Fibroblast of peridontal ligament (primary cell): ENCODE results near the gene ZNF687.
"Not testable (repeated sequence)": the region's sequence is repeated elsewhere in the genome, so short reads cannot be mapped to it uniquely, and the experiment has no call there.

Experiments used
- DNase-seq: peaks from one replicate; pipeline ENCODE4 v3.0.0-alpha.2; 2010; ENCODE audit errors: extremely low read depth

The ZNF687 gene

DNA sequence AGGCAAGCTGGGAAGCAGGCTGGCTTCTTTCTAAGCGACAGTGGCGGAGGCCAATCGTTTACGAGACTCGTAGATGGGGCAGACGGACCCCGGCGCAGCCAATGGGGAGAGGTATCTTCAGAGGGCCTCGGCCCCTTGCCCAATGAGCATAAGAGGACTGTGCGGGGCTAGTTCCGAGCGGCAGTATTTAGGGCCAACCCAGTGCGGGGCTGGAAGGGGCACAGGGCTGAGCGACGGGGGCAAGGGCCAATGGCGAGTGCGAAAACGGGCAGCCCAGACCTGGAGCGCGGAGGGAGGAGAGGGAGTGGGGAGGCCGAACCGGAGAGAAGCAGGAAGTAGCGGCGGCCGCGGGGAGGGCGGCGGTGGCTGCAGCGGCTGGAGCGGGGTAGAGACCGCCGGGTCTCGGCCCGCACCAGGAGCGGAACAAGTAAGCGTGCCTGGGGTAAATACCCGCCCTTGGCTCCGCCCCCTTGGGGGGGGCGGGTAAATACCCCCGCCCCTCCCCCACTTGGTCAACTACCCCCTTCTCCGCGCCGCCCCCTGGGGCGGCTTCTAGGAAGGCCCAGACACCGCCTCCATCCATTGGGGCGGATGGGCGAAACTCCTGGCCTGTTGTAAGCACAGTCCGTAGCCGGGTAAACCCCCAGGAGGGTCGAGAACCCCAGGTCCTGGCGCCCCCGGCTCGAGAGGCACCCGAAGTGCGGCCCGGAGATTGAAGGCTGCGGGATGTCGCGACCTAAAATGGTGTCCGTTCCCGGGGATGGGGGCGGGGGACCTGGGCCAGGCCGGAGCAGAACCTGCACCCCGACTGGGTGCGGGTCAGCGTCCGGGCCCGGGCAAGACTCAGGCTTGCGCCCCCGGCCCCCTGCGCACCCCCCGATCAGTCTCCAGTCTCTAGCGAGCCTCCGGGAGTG, at the start of gene ZNF687:
ZNF687 (plus strand) TSS at position 331 of the 914 bp plus-strand sequence. CDS start 3,993 bp downstream, outside the sequence.
- DNase-seq = peak; percentile 100

DNA sequence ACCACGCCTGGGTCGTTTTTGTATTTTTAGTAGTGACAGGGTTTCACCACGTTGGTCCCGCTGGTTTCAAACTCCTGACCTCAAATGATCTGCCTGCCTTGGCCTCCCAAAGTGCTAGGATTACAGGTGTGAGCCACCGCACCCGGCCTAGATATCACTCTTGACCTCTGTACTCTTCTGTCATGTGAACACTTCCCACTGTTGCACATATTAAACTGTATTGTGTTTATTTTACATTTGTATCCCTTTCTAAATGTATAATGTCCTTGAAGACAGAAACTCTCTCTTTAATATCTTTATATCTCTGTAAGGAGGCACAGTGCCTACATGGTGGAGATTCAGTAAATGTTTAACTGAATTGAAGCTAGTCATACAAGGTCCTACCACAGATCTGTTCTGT, 46.9 kb upstream of the ZNF687 start:
- no peak for DNase-seq

GRCh38 chr1:151237678-151238466, 44.2 kb upstream of the ZNF687 start:
- no peak for DNase-seq

GRCh38 chr1:151238467-151238739, 43.7 kb upstream of the ZNF687 start:
- DNase-seq = peak; percentile 96

DNA sequence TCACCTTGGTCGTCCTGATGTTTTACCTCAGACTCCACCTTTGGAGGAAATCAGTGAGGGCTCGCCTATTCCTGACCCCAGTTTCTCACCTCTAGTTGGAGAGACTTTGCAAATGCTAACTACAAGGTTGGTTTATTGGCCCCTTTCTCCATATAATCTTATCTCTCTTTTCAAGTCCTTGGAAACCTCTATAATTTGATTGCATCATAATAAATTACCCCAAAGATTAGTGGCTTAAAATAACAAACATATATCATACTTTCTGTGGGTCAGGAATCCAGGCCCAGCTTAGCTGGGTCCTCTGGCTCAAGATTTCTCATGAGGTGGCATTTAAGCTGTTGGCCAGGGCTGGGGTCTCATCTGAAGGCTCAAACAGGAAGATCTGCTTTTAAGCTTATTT, 39.7 kb upstream of the ZNF687 start:
- DNase-seq = no peak

DNA sequence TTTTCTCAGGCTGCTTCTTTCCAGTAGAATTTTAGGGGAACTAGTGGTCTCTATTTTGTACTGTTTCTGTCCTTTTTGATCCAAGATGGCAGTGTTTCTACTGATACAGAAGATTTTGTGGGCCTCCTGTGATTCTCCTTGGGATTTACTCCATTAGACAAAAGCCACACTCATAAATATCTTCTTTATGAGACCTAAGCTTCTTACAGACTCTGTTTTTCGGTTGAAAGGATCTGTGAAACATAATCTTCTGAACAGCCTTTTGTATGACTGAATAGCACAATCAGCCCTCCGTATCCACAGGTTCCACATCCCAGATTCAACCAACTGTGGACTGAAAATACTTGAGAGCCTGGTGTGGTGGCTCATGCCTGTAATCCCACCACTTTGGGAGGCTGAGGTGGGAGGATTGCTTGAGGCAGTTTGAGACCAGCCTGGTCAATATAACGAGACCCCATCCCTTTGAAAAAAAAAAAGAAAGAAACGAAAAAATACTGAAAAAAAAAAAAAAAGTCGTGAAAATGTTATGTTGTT, 38.3 kb upstream of the ZNF687 start:
- DNase-seq = no peak

- no peak for DNase-seq
These were observed 35.3 kb upstream of the ZNF687 start for GRCh38 chr1:151246786-151247185.

GRCh38 chr1:151251656-151252470, 30.2 kb upstream of the ZNF687 start:
- peak; percentile 87 for DNase-seq

GRCh38 chr1:151254217-151255213, 27.6 kb upstream of the ZNF687 start, which contains the start of gene PSMD4:
Gene PSMD4, plus strand, starts transcription at chr1:151254734. Its CDS starts 49 bp downstream, at chr1:151254783.
- DNase-seq = peak; percentile 97

DNA sequence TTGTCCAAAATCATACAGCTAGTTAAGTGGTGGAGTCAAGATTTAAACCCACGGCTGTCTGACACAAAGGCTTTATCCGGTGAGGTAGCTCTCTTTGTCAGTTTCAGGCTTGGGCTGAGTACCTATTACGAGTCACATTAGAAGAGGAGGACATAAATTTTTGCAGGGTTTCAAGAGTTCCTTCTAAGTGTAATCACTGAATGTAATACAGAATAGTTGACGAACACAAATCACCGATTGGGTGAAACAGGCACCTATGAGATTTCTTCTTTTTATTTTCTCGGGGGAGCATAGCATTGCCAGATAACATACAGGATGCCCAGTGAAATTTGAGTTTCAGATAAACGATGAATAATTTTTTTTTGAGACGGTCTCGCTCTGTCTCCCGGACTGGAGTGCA, 26.7 kb upstream of the ZNF687 start:
- DNase-seq = peak; percentile 15

DNA sequence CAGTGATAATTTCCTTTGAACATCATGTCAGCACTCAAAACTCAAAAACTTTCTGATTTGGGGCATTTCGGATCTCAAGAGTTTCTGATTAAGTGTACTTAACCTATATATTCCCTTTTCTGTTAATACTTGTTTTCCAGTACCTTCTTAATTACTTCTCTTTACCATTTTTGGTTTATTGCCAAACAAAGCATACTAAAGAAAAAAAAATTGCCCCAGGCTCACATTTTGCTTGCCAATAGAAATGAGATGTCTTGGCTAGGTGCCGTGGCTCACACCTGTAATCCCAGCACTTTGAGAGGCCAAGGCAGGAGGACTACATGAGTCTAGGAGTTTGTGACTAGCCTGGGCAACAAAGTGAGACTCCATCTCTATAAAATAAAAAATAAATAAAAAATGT, 22.7 kb upstream of the ZNF687 start:
- DNase-seq = no peak

- DNase-seq = no peak
These were observed 16.5 kb upstream of the ZNF687 start for GRCh38 chr1:151265446-151266236.

GRCh38 chr1:151266315-151266714, 15.8 kb upstream of the ZNF687 start:
- no peak for DNase-seq

DNA sequence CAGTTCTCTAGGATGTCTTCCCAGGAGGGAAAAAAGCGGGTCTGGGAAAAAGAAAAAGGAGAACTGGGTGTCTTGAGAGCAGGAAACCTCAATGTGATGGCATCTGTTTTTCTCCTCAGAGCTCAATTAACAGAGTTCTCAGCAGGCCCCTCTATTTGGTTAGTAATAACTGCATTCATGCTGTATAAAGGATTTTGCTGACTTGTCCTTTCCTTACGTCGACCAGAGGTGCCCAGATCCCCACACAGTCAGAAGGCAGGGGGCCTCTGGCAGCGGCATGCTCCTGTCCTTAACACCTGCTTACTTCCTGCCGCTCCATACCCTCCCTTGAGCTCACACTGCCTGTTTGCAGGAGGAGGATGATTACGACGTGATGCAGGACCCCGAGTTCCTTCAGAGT, 15.3 kb upstream of the ZNF687 start:
- DNase-seq = no peak

DNA sequence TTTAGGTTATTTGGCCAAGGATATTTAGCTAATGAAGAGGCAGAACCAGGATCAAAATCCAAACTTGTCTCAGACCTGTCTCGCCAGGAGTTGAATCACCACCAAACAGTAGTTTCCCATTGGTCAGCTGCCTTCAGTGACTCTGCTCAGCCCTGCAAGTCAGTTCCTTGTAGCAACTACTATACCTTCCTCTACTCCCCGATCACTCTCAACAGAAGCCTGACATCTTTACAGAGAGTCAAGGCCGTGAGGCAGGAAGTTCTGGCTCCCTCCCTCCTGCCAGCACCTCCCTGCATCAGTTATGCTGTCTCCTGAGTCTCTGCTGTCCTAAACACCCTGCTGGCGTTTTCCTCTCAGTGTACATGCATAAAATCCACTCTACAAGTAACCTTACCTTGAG, 14.3 kb upstream of the ZNF687 start:
- no peak for DNase-seq

DNA sequence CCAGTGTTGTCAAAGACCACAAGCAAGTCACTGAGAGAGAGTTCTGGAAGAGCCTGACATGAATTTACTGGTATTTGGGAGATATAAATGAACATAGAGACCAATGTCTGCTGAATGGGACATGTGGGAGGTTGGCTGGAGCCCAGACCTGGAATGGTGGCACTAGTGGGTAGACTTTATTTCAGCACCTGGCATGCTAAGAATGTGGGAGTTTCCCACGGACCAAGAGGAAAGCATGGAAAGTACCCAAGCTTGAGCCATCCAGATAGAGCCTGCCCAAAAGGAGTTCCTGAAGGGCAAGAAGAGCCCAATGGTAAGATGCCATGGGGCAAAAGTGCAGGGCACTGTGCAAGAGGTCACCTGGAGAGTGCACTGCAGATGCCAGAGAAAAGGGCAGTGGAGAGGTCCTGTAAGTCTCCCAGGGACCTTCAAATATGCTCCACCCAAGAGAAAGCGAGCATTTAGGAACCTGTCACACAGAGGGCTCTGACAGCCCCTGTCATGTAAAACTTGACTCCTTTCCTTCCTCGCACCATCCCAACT, 8.1 kb upstream of the ZNF687 start:
- DNase-seq = no peak

- not testable (repeated sequence) for DNase-seq
These were observed 6.8 kb upstream of the ZNF687 start for GRCh38 chr1:151275341-151275740.

DNA sequence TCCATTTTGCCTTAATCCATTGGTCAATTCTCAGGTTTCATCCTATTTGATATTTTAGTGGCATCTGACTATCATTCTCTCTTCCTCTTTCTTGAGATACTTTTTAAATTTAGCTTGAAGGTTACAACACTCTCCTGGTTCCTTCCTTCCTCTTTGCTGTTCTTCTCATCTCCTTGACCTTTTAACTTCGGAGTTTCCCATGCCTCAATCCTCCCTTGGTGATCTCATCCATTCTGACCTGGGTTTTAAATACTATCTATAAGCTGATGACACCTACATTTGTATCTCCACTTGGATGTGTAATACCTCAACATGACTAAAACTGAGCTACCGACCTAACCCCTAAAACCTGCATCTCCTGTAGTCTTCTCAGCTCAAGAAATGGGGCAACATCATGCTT, 4.8 kb upstream of the ZNF687 start:
- no peak for DNase-seq

- DNase-seq = peak; percentile 98
These were observed 702 bp upstream of the ZNF687 start for GRCh38 chr1:151281225-151281968.
